Measurements from ENCODE around the gene OR2K2. TPM values are rescaled to one million over a fixed set of nuclear protein-coding genes. Genes with fewer than 3 reads are reported as not detected.

The OR2K2 gene
- total and polyA plus RNA-seq, 8 donors, result not detected

DNA sequence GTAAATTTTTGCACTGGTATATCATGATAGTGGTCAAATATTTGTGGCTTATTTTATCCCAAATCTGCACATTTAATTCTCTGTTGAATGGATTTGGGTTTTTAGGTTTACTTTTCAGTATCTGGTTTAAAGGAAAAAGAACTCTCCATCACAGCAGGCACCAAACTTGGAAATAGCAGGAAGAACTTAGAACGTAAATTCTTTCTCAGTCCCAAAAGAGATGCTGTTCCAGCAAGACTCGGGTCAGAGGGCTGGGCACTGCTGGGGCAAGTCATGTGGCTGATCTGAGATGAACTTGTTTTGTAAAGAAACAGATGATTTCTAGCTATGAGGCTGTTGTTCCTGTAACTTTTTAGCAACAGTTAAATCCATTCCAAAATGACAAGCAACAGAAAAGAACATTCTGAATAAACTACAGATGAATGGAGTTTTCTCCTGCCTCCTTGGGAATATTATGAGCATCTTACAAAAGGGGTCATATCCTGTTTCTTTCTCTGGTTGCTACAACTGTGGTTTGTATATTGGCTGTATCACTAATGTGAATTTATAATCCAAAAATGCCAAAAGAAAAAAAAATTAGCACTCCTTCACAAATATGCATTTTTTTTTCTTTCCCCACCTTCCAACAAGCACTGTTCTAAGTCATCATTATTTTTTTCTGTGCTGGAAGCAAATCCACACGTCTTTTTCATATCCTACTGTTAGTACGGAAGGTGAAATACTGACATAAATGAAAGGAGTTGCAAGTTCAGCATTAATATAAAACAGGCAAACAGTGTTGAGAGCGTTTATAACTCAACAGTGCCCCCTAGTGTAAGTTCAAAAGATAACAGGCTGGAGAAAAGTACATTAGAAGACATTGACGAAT lies 31.1 kb downstream of the OR2K2 start:
- peak; percentile 97 for FAIRE-seq
- ATAC-seq, result peak; percentile 70 to 96 (median 88)
- H3K4me1 ChIP-seq, result peaks cover 0 to 9% (median 0%) of the 10 kb centered on the region in 3 donors
- no peaks in the 10 kb centered on the region for H3K9me3 ChIP-seq
- H3K36me3 ChIP-seq, result no peaks in the 10 kb centered on the region
- no peak overlapping the region for H3K27ac ChIP-seq
- H3K4me3 ChIP-seq, result no peak overlapping the region
- DNase-seq, result no peak
- 26 to 31% methylated on average over 6 of the region's 6 CpGs for WGBS, 2 donors
- TF ChIP-seq, protein P1, sequence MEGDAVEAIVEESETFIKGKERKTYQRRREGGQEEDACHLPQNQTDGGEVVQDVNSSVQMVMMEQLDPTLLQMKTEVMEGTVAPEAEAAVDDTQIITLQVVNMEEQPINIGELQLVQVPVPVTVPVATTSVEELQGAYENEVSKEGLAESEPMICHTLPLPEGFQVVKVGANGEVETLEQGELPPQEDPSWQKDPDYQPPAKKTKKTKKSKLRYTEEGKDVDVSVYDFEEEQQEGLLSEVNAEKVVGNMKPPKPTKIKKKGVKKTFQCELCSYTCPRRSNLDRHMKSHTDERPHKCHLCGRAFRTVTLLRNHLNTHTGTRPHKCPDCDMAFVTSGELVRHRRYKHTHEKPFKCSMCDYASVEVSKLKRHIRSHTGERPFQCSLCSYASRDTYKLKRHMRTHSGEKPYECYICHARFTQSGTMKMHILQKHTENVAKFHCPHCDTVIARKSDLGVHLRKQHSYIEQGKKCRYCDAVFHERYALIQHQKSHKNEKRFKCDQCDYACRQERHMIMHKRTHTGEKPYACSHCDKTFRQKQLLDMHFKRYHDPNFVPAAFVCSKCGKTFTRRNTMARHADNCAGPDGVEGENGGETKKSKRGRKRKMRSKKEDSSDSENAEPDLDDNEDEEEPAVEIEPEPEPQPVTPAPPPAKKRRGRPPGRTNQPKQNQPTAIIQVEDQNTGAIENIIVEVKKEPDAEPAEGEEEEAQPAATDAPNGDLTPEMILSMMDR (IDR thresholded peaks at IDR 0.05), result peak; percentile 59 to 82 (median 68)
- no peaks in the 10 kb centered on the region for H3K27me3 ChIP-seq
- intact Hi-C loops (cut with DNase I), result loop anchor here in 1 of 3 donors (10.0 kb wide), 1 partner anchor 654 kb away; no protein-coding TSS in a partner anchor

DNA sequence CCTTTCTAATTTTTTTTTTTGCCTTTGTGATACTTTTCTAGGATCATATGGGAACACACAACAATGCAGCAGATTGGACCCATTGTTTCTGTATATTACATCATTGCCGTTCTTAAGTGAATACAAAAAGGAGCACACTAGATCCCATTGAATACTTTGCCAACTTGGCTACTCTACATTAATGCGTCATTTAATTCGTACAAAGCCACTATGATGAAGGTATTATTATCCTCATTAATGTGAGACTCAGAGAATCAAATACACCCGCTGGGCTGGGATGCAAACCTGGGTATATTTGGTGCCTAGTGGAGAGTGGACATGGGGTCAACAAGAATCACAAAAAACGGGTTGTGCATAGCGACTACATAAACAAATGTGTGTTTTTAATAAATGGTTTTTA lies 31.9 kb downstream of the OR2K2 start:
- Histone ChIP-seq H3K36me3 (no peaks in the 10 kb centered on the region), H3K4me3 (no peak overlapping the region), H3K9me3 (no peaks in the 10 kb centered on the region), H3K27me3 (no peaks in the 10 kb centered on the region), H3K27ac (no peak overlapping the region), H3K4me1 (peaks cover 0 to 9% (median 0%) of the 10 kb centered on the region in 3 donors)
- DNase-seq (no peak), FAIRE-seq (no peak), ATAC-seq (no peak)
- TF ChIP-seq, protein P1 (IDR thresholded peaks at IDR 0.05), result no peak
- intact Hi-C loops (cut with DNase I), result loop anchor here in 1 of 3 donors (10.0 kb wide), 1 partner anchor 653 kb away; no protein-coding TSS in a partner anchor
- WGBS, 2 donors, result 76 to 88% methylated on average over 6 of the region's 6 CpGs

DNA sequence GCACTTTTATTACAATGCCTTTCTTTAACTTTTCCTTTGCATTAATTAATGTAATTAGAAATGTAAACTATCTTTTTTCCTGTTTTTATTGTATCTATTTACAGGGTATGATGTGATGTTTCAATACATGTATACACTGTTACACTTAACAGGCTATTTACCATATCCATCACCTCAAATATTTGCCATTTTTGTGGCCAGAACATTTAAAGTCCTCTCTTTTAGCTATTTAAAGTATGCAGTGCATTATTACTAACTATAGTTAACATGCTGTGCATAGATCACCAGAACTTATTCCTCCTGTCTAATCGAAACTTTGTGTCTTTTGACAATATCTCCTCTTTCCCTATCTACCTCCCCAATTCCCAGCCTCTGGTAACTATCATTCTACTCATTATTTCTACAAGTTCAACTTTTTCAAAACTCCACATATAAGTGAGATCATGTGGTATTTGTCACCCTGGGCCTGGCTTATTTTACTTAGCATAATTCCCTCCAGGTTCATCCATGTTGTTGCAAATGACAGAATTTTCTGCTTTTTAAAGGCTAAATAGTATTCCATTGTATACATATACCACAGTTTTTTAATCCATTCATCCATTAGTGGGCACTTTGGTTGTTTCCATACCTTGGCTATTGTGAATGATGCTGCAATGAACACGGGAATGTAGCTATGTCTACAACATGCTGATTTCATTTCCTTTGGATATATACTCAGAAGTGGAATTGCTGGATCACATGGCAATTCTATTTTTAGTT lies 32.8 kb downstream of the OR2K2 start:
- Histone ChIP-seq H3K4me3 (no peak overlapping the region), H3K4me1 (peaks cover 0 to 9% (median 0%) of the 10 kb centered on the region in 3 donors), H3K9me3 (no peaks in the 10 kb centered on the region), H3K27ac (no peak overlapping the region), H3K36me3 (no peaks in the 10 kb centered on the region), H3K27me3 (no peaks in the 10 kb centered on the region)
- intact Hi-C loops (cut with DNase I), result loop anchor here in 1 of 3 donors (10.0 kb wide), 1 partner anchor 652 kb away; no protein-coding TSS in a partner anchor
- no peak for FAIRE-seq
- 84 to 91% methylated on average over 2 of the region's 2 CpGs for WGBS, 2 donors
- no peak for DNase-seq
- ATAC-seq, result no peak
- TF ChIP-seq, protein P1 (IDR thresholded peaks at IDR 0.05), result no peak

DNA sequence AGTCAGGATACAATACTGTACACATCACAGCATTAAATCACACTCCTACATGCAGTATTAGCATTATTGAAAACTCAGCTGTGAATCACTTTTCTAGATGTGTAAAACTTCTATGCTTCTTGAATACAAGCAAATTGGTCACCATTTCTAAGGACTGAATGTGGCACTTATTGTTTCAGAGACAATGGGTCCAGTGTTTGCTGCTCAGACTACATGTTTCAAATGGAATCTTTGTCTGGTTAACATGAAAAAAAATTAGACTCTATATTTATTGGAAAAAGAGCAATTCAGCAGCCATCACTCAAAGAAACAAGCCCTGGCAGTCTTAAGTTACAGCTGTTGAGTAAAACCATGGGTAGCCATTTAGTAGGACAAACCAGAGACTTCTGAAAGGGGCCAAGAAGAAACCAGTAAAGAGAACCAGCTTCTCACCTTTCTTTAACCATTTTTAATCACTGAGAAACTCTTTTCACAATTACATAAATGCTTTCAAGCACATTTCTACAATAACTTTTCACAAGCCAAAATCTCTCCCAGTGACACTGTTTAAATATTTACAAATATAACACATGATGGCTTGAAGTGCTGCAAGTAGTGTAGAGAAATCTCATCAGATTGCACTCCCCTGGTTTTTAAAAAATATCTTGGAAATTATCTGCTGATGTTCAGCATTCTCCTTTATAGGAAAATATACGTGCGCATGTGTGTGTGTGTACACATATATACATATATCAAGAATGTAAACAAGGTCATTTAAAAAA lies 35.2 kb downstream of the OR2K2 start:
- intact Hi-C loops (cut with DNase I), result loop anchor here in 1 of 3 donors (10.0 kb wide), 1 partner anchor 650 kb away; no protein-coding TSS in a partner anchor
- H3K9me3 ChIP-seq, result no peaks in the 10 kb centered on the region
- no peaks in the 10 kb centered on the region for H3K36me3 ChIP-seq
- peak in 2 of 4 donors; percentile 53 to 66 for ATAC-seq
- TF ChIP-seq, protein P1 (IDR thresholded peaks at IDR 0.05), result no peak
- no peaks in the 10 kb centered on the region for H3K27me3 ChIP-seq
- H3K4me3 ChIP-seq, result no peak overlapping the region
- no peak for DNase-seq
- FAIRE-seq, result no peak
- peaks cover 0 to 9% (median 0%) of the 10 kb centered on the region in 3 donors for H3K4me1 ChIP-seq
- 27 to 41% methylated on average over 2 of the region's 2 CpGs for WGBS, 2 donors
- H3K27ac ChIP-seq, result no peak overlapping the region

Data from pancreas (tissue), 10 donors.